HFFc6 (cell line): ENCODE results near the gene PKP2. TPM values are rescaled to one million over a fixed set of nuclear protein-coding genes. Genes with fewer than 3 reads are reported as not detected.

Source experiments
- DNase-seq: peaks from one replicate; pipeline ENCODE4 v3.0.0-alpha.2; 2018
- H3K27ac Mint-ChIP-seq: 2 replicates; pipeline ENCODE4 v1.8.0; 2020; ENCODE audit warnings: mild to moderate bottlenecking, mixed read lengths
- H3K27me3 Mint-ChIP-seq: 2 replicates; pipeline ENCODE4 v1.8.0; 2021; ENCODE audit warnings: mild to moderate bottlenecking, moderate library complexity, mixed read lengths; ENCODE audit not compliant: insufficient read depth
- H3K36me3 Mint-ChIP-seq: 2 replicates; pipeline ENCODE4 v1.8.0; 2021; ENCODE audit warnings: low read depth, mixed read lengths
- H3K4me1 Mint-ChIP-seq: 2 replicates; pipeline ENCODE4 v1.8.0; 2020; ENCODE audit warnings: low read depth, mixed read lengths
- H3K4me3 Mint-ChIP-seq: 2 replicates; pipeline ENCODE4 v1.8.0; 2020; ENCODE audit warnings: mild to moderate bottlenecking, moderate library complexity, mixed read lengths
- H3K9me3 Mint-ChIP-seq: 2 replicates; pipeline ENCODE4 v1.8.0; 2020; ENCODE audit warnings: mild to moderate bottlenecking, mixed read lengths
- CTCF ChIP-seq: fragments of 200-600 bp; sonication (generic); IDR thresholded peaks from 2 replicates; pipeline ENCODE4 v1.5.0; 2021; ENCODE audit warnings: antibody characterized with exemption, mild to moderate bottlenecking
- total RNA-seq, 6 experiments: library from RNA; stranded (reverse); fragmentation: NEBNext Ultra II Directional; extraction: Animal tissue kit (Norgen Biotek cat#: 25700); gene quantifications; 2 replicates in 1 of 6; 3 replicates in 5 of 6; pipeline ENCODE4 v1.2.3, GENCODE V29; 2021

Gene PKP2
- total RNA-seq, 6 experiments from 2014 or later = 0.17 TPM; not detected in 5

GRCh38 chr12:32889011-32889760 lies 7.4 kb downstream of the PKP2 start:
- H3K9me3 Mint-ChIP-seq = no peaks in the 10 kb centered on the region
- no peak for DNase-seq
- H3K27ac Mint-ChIP-seq = no peak overlapping the region
- H3K27me3 Mint-ChIP-seq = no peaks in the 10 kb centered on the region
- H3K36me3 Mint-ChIP-seq = no peaks in the 10 kb centered on the region
- no peak for TF ChIP-seq CTCF
- H3K4me1 Mint-ChIP-seq = peaks cover 27% of the 10 kb centered on the region
- H3K4me3 Mint-ChIP-seq = no peak overlapping the region

- Mint-ChIP-seq H3K27me3 (no peaks in the 10 kb centered on the region), H3K36me3 (no peaks in the 10 kb centered on the region), H3K9me3 (no peaks in the 10 kb centered on the region), H3K27ac (no peak overlapping the region), H3K4me3 (no peak overlapping the region), H3K4me1 (peaks cover 15% of the 10 kb centered on the region)
- TF ChIP-seq CTCF = no peak
- no peak for DNase-seq
Measured at GRCh38 chr12:32887058-32887457, 9.5 kb downstream of the PKP2 start.

- H3K9me3 Mint-ChIP-seq = no peaks in the 10 kb centered on the region
- TF ChIP-seq CTCF = no peak
- peaks cover 2% of the 10 kb centered on the region; the same call in 1 of the 2 replicates for H3K27me3 Mint-ChIP-seq
- DNase-seq = no peak
- H3K4me3 Mint-ChIP-seq = no peak overlapping the region
- no peak overlapping the region for H3K27ac Mint-ChIP-seq
- no peaks in the 10 kb centered on the region for H3K36me3 Mint-ChIP-seq
- H3K4me1 Mint-ChIP-seq = peaks cover 9% of the 10 kb centered on the region
Measured at GRCh38 chr12:32885831-32886230, 10.7 kb downstream of the PKP2 start.

GRCh38 chr12:32884962-32885361 lies 11.6 kb downstream of the PKP2 start:
- H3K4me1 Mint-ChIP-seq = peaks cover 9% of the 10 kb centered on the region
- no peak overlapping the region for H3K27ac Mint-ChIP-seq
- TF ChIP-seq CTCF = no peak

GRCh38 chr12:32881702-32882101 lies 14.9 kb downstream of the PKP2 start:
- TF ChIP-seq CTCF = no peak
- H3K36me3 Mint-ChIP-seq = no peaks in the 10 kb centered on the region
- H3K4me1 Mint-ChIP-seq = no peaks in the 10 kb centered on the region

More at GRCh38 chr12:32884962-32885361, 11.6 kb downstream of the PKP2 start:
- no peak overlapping the region for H3K4me3 Mint-ChIP-seq
- no peaks in the 10 kb centered on the region for H3K9me3 Mint-ChIP-seq
- H3K36me3 Mint-ChIP-seq = no peaks in the 10 kb centered on the region
- peaks cover 2% of the 10 kb centered on the region; the same call in 1 of the 2 replicates for H3K27me3 Mint-ChIP-seq
- DNase-seq = no peak

More at GRCh38 chr12:32881702-32882101, 14.9 kb downstream of the PKP2 start:
- H3K27me3 Mint-ChIP-seq = peaks cover 4% of the 10 kb centered on the region
- no peaks in the 10 kb centered on the region for H3K9me3 Mint-ChIP-seq
- no peak for DNase-seq
- H3K4me3 Mint-ChIP-seq = no peak overlapping the region
- H3K27ac Mint-ChIP-seq = no peak overlapping the region
